Lower leg skin (tissue), 4 donors: ENCODE measurements around the gene PACS1. TPM values are rescaled to one million over a fixed set of nuclear protein-coding genes. Genes with fewer than 3 reads are reported as not detected.

Source experiments
- DNase-seq, 2 donors: peaks; one replicate each; pipeline ENCODE4 v3.0.0-alpha.2; 2019; ENCODE audit warnings: low spot score in 2 of 2
- H3K4me3 ChIP-seq: fragments of 200-600 bp; sonication (generic); 2 replicates; pipeline ENCODE4 v1.5.1; 2017; ENCODE audit warnings: mild to moderate bottlenecking, low read depth; ENCODE audit not compliant: poor library complexity, severe bottlenecking
- POLR2A ChIP-seq, 2 donors: fragments of 450-650 bp; IDR thresholded peaks; one replicate each; pipeline ENCODE4 v1.6.1; 2016 to 2017; ENCODE audit warnings: antibody characterized with exemption in 2 of 2, mild to moderate bottlenecking in 1 of 2, moderate library complexity in 1 of 2
- whole genome bisulfite sequencing, 2 donors: methylation state at CpG; one replicate each; pipeline ENCODE4 v1.1.5; 2018; 5-methylcytosine and 5-hydroxymethylcytosine counted together
- intact Hi-C: fragments of 100-400 bp; cut with DNase I; formaldehyde crosslinking; loops from one replicate; pipeline ENCODE4 v1.15.0; 2023; ENCODE audit warnings: low total_unique reads
- total RNA-seq, 4 donors: library from RNA; depleted of rRNA; stranded (reverse); fragments of >200 nt; gene quantifications; one replicate each; pipeline ENCODE4 v1.1.0, GENCODE V29; 2016
- TF ChIP-seq, protein P1 (sequence below), 3 donors: fragments of 450-650 bp; IDR thresholded peaks; one replicate each; pipeline ENCODE4 v1.5.1; 2016; ENCODE audit warnings: antibody characterized with exemption in 3 of 3, mild to moderate bottlenecking in 3 of 3, moderate library complexity in 2 of 3

PACS1 gene
- total RNA-seq, 4 donors from 2014 or later: 26.7 to 41.1 (median 32.4) TPM

DNA sequence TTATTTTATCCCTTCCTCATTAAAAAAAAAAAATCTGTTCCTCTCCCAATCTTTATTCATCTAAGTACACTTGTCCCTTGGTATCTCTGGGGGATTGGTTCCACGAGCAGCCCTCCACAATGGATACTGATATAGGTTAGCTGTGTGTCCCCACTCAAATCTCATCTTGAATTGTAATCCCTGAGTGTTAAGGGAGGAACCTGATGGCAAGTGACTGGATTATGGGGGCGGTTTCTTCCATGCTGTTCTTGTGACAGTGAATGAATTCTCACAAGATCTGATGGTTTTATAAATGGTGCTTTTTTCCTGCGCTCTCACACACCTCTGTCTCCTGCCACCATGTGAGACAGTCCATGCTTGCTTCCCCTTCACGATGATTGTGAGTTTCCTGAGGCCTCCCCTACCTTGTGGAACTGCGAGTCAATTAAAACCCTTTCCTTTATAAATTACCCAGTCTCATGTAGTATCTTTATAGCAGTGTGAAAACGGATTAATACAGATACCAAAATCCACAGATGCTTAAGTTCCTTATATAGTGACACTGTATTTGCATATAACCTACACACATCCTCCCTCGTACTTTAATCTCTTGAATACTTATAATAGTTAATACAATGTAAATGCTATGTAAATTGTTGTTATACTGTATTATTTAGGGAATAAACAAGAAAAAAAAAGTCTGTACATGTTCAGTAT, 62.0 kb downstream of the PACS1 start:
- intact Hi-C loops: loop anchor here (10.0 kb wide), 1 partner anchor 57 kb away; the partner anchor contains the start of gene PACS1
- no peak overlapping the region for H3K4me3 ChIP-seq
- DNase-seq: no peak
- WGBS, 2 donors: 86 to 89% methylated on average over 7 of the region's 7 CpGs
- TF ChIP-seq, protein P1, sequence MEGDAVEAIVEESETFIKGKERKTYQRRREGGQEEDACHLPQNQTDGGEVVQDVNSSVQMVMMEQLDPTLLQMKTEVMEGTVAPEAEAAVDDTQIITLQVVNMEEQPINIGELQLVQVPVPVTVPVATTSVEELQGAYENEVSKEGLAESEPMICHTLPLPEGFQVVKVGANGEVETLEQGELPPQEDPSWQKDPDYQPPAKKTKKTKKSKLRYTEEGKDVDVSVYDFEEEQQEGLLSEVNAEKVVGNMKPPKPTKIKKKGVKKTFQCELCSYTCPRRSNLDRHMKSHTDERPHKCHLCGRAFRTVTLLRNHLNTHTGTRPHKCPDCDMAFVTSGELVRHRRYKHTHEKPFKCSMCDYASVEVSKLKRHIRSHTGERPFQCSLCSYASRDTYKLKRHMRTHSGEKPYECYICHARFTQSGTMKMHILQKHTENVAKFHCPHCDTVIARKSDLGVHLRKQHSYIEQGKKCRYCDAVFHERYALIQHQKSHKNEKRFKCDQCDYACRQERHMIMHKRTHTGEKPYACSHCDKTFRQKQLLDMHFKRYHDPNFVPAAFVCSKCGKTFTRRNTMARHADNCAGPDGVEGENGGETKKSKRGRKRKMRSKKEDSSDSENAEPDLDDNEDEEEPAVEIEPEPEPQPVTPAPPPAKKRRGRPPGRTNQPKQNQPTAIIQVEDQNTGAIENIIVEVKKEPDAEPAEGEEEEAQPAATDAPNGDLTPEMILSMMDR (IDR thresholded peaks at IDR 0.05): no peak
- TF ChIP-seq POLR2A (IDR thresholded peaks at IDR 0.05): no peak

DNA sequence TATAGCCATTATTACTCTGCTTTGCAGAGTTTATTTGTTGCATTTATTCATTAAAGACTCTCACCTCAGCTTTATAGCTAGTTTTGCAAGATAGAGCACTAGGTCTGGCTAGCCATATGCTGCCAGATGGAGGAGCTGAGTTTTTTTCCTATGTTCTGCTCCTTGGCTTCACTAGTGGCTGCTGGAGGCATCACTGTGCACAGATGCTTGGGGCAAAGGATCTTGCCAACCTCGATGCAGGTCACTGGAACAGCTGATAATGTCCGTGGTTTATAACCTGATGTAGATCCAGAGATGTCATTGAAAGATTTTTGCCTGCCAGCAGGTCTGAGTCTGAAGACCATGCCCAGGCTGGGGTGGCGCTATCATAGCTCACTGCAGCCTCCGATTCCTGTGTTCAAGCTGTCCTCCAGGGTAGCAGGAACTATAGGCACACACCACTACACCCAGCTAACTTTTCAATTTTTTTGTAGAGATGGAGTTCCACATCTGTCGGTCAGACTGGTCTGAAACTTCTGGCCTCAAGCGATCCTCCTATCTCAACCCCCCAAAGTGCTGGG, 63.2 kb downstream of the PACS1 start:
- intact Hi-C loops: loop anchor here (10.0 kb wide), 1 partner anchor 58 kb away; the partner anchor contains the start of gene PACS1
- WGBS, 2 donors: 70 to 74% methylated on average over 6 of the region's 6 CpGs
- DNase-seq: no peak
- no peak for TF ChIP-seq POLR2A (IDR thresholded peaks at IDR 0.05)
- TF ChIP-seq, protein P1 (IDR thresholded peaks at IDR 0.05): no peak
- no peak overlapping the region for H3K4me3 ChIP-seq

DNA sequence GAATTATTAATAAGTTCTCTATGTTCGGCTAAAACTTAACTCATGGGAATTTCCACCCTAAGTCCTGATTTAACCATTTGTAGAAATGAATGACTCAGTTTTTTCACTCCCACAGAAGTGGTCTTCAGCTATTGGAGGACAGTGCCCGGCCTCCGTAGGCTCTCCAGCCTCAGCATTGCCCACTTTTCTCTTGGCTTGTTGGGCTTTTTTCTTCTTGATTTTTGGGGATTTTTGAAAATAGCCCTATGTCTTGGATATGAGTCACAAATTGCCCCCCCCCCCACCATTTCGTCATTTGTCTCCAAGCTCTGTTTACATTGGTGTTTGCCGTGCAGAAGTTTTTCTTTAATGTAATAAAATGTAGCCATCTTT, 66.7 kb downstream of the PACS1 start:
- DNase-seq: no peak
- intact Hi-C loops: loop anchor here (10.0 kb wide), 1 partner anchor 62 kb away; the partner anchor contains the start of gene PACS1
- 75 to 77% methylated on average over 5 of the region's 5 CpGs for WGBS, 2 donors
- no peak for TF ChIP-seq POLR2A (IDR thresholded peaks at IDR 0.05)
- TF ChIP-seq, protein P1 (IDR thresholded peaks at IDR 0.05): no peak
- no peak overlapping the region for H3K4me3 ChIP-seq

DNA sequence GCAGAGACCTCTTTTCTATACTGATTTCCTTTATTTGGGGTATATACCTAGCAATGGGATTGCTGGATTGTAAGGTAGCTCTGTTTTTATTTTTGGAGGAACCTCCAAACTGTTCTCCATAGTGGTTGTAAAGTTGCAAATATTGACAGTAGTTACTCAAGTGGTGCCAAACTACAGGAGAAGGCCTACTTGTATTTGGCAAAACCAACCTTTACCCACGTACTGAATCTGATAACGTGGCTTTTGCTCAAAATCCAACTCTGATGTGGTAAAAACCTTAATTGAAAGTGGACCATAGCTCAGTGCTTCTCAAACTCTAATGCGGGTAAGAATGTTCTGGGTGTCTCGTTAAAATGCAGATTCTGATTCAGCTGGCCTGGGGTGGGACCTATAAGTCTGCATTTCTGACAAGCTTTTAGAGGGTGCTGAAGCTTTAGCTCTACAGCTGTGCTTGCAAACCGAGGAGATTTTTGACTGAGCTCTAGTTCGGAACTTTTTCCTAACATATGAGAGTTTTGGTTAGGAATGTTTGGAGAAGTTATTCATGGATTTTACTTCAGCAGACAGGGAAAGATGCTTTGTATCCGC, 69.8 kb downstream of the PACS1 start:
- no peak overlapping the region for H3K4me3 ChIP-seq
- no peak for DNase-seq
- WGBS, 2 donors: 91 to 94% methylated on average over 7 of the region's 7 CpGs
- TF ChIP-seq, protein P1 (IDR thresholded peaks at IDR 0.05): no peak
- TF ChIP-seq POLR2A (IDR thresholded peaks at IDR 0.05): no peak
- intact Hi-C loops: loop anchor here (10.0 kb wide), 1 partner anchor 65 kb away; the partner anchor contains the start of gene PACS1

DNA sequence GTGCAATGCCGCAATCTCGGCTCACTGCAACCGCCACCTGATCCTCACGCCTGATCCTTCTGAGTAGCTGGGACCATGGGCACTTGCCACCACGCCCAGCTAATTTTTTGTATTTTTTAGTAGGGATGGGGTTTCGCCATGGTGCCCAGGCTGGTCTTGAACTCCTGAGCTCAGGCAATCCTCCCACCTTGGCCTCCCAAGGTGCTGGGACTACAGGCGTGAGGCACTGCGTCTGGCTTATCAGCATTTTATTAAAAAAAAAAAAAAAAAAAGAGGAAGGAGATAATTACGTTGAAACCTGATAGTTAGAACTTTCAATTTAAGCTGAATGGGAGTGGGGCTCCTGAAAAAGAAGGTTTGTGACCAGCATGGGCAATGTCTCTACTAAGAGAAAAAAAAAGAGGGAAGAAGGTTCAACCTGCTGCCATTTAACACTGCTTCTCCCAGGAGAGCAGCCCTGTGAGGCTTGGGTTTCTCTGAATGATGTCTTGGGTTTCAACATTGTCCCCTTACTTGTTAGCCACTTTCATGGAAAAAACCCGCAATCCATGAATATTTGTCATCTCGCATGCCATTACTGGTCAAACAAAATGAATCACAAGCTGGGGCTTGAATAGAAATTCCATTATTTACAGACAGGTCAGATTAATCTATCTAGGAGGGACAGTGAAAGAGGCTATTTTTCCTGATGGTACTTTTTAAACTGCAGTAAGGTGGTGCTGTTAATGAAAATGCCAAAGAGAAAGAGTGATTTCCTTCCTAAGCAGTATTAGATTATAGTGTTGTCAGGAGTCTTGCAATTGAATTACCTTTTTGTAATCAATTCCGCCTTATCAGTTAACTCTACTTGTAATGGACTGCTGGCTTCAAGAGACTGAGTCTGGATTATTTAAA, 72.5 kb downstream of the PACS1 start:
- no peak overlapping the region for H3K4me3 ChIP-seq
- no peak for TF ChIP-seq POLR2A (IDR thresholded peaks at IDR 0.05)
- TF ChIP-seq, protein P1 (IDR thresholded peaks at IDR 0.05): no peak
- 92 to 97% methylated on average over 12 of the region's 12 CpGs for WGBS, 2 donors
- intact Hi-C loops: no loop called here
- no peak for DNase-seq
